ENCODE results near the gene SPG11. TPM values are rescaled to one million over a fixed set of nuclear protein-coding genes. Genes with fewer than 3 reads are reported as not detected.
A peak's percentile ranks its signal among the peaks of the same experiment; 100 is the strongest.
"Not testable (repeated sequence)": the region's sequence is repeated elsewhere in the genome, so short reads cannot be mapped to it uniquely, and the experiment has no call there.

Gene SPG11
- total RNA-seq, 1 donor from 2014 or later, result 65.2 TPM

GRCh38 chr15:44536302-44536961 lies 127.0 kb downstream of the SPG11 start:
- H3K36me3 Mint-ChIP-seq (ENCODE audit: low read depth), result peaks cover 28% of the 10 kb centered on the region
- peaks cover 45% of the 10 kb centered on the region for H3K4me1 Mint-ChIP-seq (ENCODE audit: low read depth)
- H3K27me3 Mint-ChIP-seq (ENCODE audit: insufficient read depth), result no peaks in the 10 kb centered on the region
- H3K27ac Mint-ChIP-seq, result peak overlapping the region; percentile 88
- peak; percentile 73 for DNase-seq (ENCODE audit: low spot score)
- peak overlapping the region; percentile 90 for H3K4me3 Mint-ChIP-seq
- H3K9me3 Mint-ChIP-seq, result no peaks in the 10 kb centered on the region
- intact Hi-C loops (cut with micrococcal nuclease), result loop anchor here (1.0 to 5.0 kb wide), 7 partner anchors 14 to 709 kb away; partner anchors contain the start of genes B2M, CTDSPL2, PATL2 and SPG11

GRCh38 chr15:44535523-44536301 lies 127.8 kb downstream of the SPG11 start:
- Mint-ChIP-seq H3K4me3 (peak overlapping the region; percentile 90), H3K4me1 (ENCODE audit: low read depth) (peaks cover 38% of the 10 kb centered on the region), H3K9me3 (no peaks in the 10 kb centered on the region), H3K27ac (peak overlapping the region; percentile 88), H3K36me3 (ENCODE audit: low read depth) (peaks cover 23% of the 10 kb centered on the region), H3K27me3 (ENCODE audit: insufficient read depth) (no peaks in the 10 kb centered on the region)
- intact Hi-C loops (cut with micrococcal nuclease), result loop anchor here (1.0 to 5.0 kb wide), 7 partner anchors 15 to 708 kb away; partner anchors contain the start of genes B2M, CTDSPL2, PATL2 and SPG11
- peak; percentile 16 for DNase-seq (ENCODE audit: low spot score)

GRCh38 chr15:44535092-44535491 lies 128.4 kb downstream of the SPG11 start:
- H3K27me3 Mint-ChIP-seq (ENCODE audit: insufficient read depth), result no peaks in the 10 kb centered on the region
- peaks cover 18% of the 10 kb centered on the region for H3K36me3 Mint-ChIP-seq (ENCODE audit: low read depth)
- H3K9me3 Mint-ChIP-seq, result no peaks in the 10 kb centered on the region
- no peak for DNase-seq (ENCODE audit: low spot score)
- intact Hi-C loops (cut with micrococcal nuclease), result loop anchor here (5.0 kb wide), 4 partner anchors 33 to 708 kb away; partner anchors contain the start of genes B2M, PATL2, SPG11 and WDR76
- peak overlapping the region; percentile 82 for H3K4me3 Mint-ChIP-seq
- peaks cover 34% of the 10 kb centered on the region for H3K4me1 Mint-ChIP-seq (ENCODE audit: low read depth)
- H3K27ac Mint-ChIP-seq, result peak overlapping the region; percentile 38

GRCh38 chr15:44532689-44533088 lies 130.8 kb downstream of the SPG11 start:
- Mint-ChIP-seq H3K36me3 (ENCODE audit: low read depth) (peaks cover 10% of the 10 kb centered on the region), H3K27ac (peak overlapping the region; percentile 40), H3K27me3 (ENCODE audit: insufficient read depth) (no peaks in the 10 kb centered on the region), H3K9me3 (no peaks in the 10 kb centered on the region), H3K4me3 (no peak overlapping the region), H3K4me1 (ENCODE audit: low read depth) (peaks cover 21% of the 10 kb centered on the region)
- no peak for DNase-seq (ENCODE audit: low spot score)
- intact Hi-C loops (cut with micrococcal nuclease), result no loop called here

GRCh38 chr15:44532275-44532674 lies 131.2 kb downstream of the SPG11 start:
- Mint-ChIP-seq H3K36me3 (ENCODE audit: low read depth) (peaks cover 13% of the 10 kb centered on the region), H3K4me1 (ENCODE audit: low read depth) (peaks cover 20% of the 10 kb centered on the region)
- H3K27me3 Mint-ChIP-seq (ENCODE audit: insufficient read depth); DNase-seq (ENCODE audit: low spot score); H3K9me3 Mint-ChIP-seq; H3K4me3 Mint-ChIP-seq; intact Hi-C loops (cut with micrococcal nuclease); H3K27ac Mint-ChIP-seq: not testable (repeated sequence)

GRCh38 chr15:44530653-44531052 lies 132.8 kb downstream of the SPG11 start:
- H3K27me3 Mint-ChIP-seq (ENCODE audit: insufficient read depth), result no peaks in the 10 kb centered on the region
- no peaks in the 10 kb centered on the region for H3K9me3 Mint-ChIP-seq
- no peak overlapping the region for H3K4me3 Mint-ChIP-seq
- H3K36me3 Mint-ChIP-seq (ENCODE audit: low read depth), result peaks cover 15% of the 10 kb centered on the region
- DNase-seq (ENCODE audit: low spot score), result no peak
- no peak overlapping the region for H3K27ac Mint-ChIP-seq
- H3K4me1 Mint-ChIP-seq (ENCODE audit: low read depth), result peaks cover 15% of the 10 kb centered on the region
- intact Hi-C loops (cut with micrococcal nuclease), result no loop called here

- no peaks in the 10 kb centered on the region for H3K27me3 Mint-ChIP-seq (ENCODE audit: insufficient read depth)
- no peak overlapping the region for H3K4me3 Mint-ChIP-seq
- H3K27ac Mint-ChIP-seq, result no peak overlapping the region
- no peaks in the 10 kb centered on the region for H3K9me3 Mint-ChIP-seq
- peaks cover 13% of the 10 kb centered on the region for H3K36me3 Mint-ChIP-seq (ENCODE audit: low read depth)
- peaks cover 8% of the 10 kb centered on the region for H3K4me1 Mint-ChIP-seq (ENCODE audit: low read depth)
- intact Hi-C loops (cut with micrococcal nuclease), result no loop called here
- no peak for DNase-seq (ENCODE audit: low spot score)
Observed at GRCh38 chr15:44529864-44530604, 133.4 kb downstream of the SPG11 start.

GRCh38 chr15:44527241-44527640 lies 136.2 kb downstream of the SPG11 start:
- no peaks in the 10 kb centered on the region for H3K9me3 Mint-ChIP-seq
- no peak for DNase-seq (ENCODE audit: low spot score)
- H3K27me3 Mint-ChIP-seq (ENCODE audit: insufficient read depth), result no peaks in the 10 kb centered on the region
- no peak overlapping the region for H3K27ac Mint-ChIP-seq
- no peak overlapping the region for H3K4me3 Mint-ChIP-seq
- peaks cover 24% of the 10 kb centered on the region for H3K36me3 Mint-ChIP-seq (ENCODE audit: low read depth)
- H3K4me1 Mint-ChIP-seq (ENCODE audit: low read depth), result no peaks in the 10 kb centered on the region
- intact Hi-C loops (cut with micrococcal nuclease), result no loop called here

- H3K27ac Mint-ChIP-seq, result no peak overlapping the region
- DNase-seq (ENCODE audit: low spot score), result no peak
Observed at GRCh38 chr15:44525018-44525417, 138.4 kb downstream of the SPG11 start.

GRCh38 chr15:44519537-44519936 lies 143.9 kb downstream of the SPG11 start:
- peaks cover 8% of the 10 kb centered on the region for H3K4me1 Mint-ChIP-seq (ENCODE audit: low read depth)
- intact Hi-C loops (cut with micrococcal nuclease), result no loop called here
- peaks cover 19% of the 10 kb centered on the region for H3K36me3 Mint-ChIP-seq (ENCODE audit: low read depth)
- no peak overlapping the region for H3K27ac Mint-ChIP-seq
- no peak overlapping the region for H3K4me3 Mint-ChIP-seq
- H3K27me3 Mint-ChIP-seq (ENCODE audit: insufficient read depth), result no peaks in the 10 kb centered on the region
- H3K9me3 Mint-ChIP-seq, result no peaks in the 10 kb centered on the region
- no peak for DNase-seq (ENCODE audit: low spot score)

More at GRCh38 chr15:44525018-44525417, 138.4 kb downstream of the SPG11 start:
- Mint-ChIP-seq H3K27me3 (ENCODE audit: insufficient read depth) (no peaks in the 10 kb centered on the region), H3K9me3 (no peaks in the 10 kb centered on the region), H3K4me3 (no peak overlapping the region), H3K4me1 (ENCODE audit: low read depth) (no peaks in the 10 kb centered on the region), H3K36me3 (ENCODE audit: low read depth) (peaks cover 25% of the 10 kb centered on the region)
- intact Hi-C loops (cut with micrococcal nuclease), result no loop called here

GRCh38 chr15:44516436-44516835 lies 147.0 kb downstream of the SPG11 start:
- Mint-ChIP-seq H3K27ac (no peak overlapping the region), H3K36me3 (ENCODE audit: low read depth) (peaks cover 9% of the 10 kb centered on the region), H3K4me1 (ENCODE audit: low read depth) (peaks cover 8% of the 10 kb centered on the region), H3K27me3 (ENCODE audit: insufficient read depth) (no peaks in the 10 kb centered on the region), H3K9me3 (no peaks in the 10 kb centered on the region), H3K4me3 (no peak overlapping the region)
- no peak for DNase-seq (ENCODE audit: low spot score)
- intact Hi-C loops (cut with micrococcal nuclease), result no loop called here

All from activated T-helper 1 cell treated with anti-CD3 and anti-CD28 coated beads, Interleukin-12 subunit alpha, Interleukin-12 subunit beta, Interleukin-2, Interleukin-4 antibody, amounts not matched to agents 30 ng/mL and 10 ng/mL and 1 ng/mL, durations not matched to agents 14 hours and 24 hours and 36 hours (primary cell).